PFSK-1 (cell line): Measurements from ENCODE around the gene USP17L25. TPM values are rescaled to one million over a fixed set of nuclear protein-coding genes. Genes with fewer than 3 reads are reported as not detected.
"Not testable (repeated sequence)": the region's sequence is repeated elsewhere in the genome, so short reads cannot be mapped to it uniquely, and the experiment has no call there.

Experiments used
- FOXP2 ChIP-seq: optimal IDR thresholded peaks from 2 replicates; pipeline ENCODE3; 2011; ENCODE audit warnings: borderline replicate concordance, control low read depth, inconsistent platforms; ENCODE audit not compliant: insufficient read depth; ENCODE audit errors: extremely low read length, extremely low read depth
- POLR2AphosphoS5 ChIP-seq: IDR thresholded peaks from 2 replicates; pipeline ENCODE4 v1.6.1; 2012; ENCODE audit warnings: low read depth, mild to moderate bottlenecking, control low read depth, low read length, moderate library complexity
- SIN3A ChIP-seq: IDR thresholded peaks from 2 replicates; pipeline ENCODE4 v1.6.1; 2012; ENCODE audit warnings: mild to moderate bottlenecking, low read length, moderate library complexity, borderline replicate concordance; ENCODE audit not compliant: insufficient read depth
- TAF1 ChIP-seq: IDR thresholded peaks from 2 replicates; pipeline ENCODE4 v1.6.1; 2012; ENCODE audit warnings: low read length, control low read depth, borderline replicate concordance; ENCODE audit not compliant: insufficient read depth
- polyA plus RNA-seq: library from polyadenylated mRNA; unstranded; fragments of >200 nt; gene quantifications from one replicate; pipeline ENCODE4 v1.2.1, GENCODE V29; 2012; ENCODE audit warnings: low read depth, missing spikeins; ENCODE audit not compliant: insufficient read length
- TF ChIP-seq, protein P1 (sequence below), 2 experiments: IDR thresholded peaks; 2 replicates each; pipeline versions ENCODE4 v1.6.1 to v1.8.0; 2011 to 2012; ENCODE audit warnings: low read depth in 2 of 2, low read length in 2 of 2, control low read depth in 1 of 2, inconsistent platforms in 1 of 2, mild to moderate bottlenecking in 1 of 2, moderate library complexity in 1 of 2; ENCODE audit not compliant: insufficient read depth in 1 of 2

The USP17L25 gene, protein sequence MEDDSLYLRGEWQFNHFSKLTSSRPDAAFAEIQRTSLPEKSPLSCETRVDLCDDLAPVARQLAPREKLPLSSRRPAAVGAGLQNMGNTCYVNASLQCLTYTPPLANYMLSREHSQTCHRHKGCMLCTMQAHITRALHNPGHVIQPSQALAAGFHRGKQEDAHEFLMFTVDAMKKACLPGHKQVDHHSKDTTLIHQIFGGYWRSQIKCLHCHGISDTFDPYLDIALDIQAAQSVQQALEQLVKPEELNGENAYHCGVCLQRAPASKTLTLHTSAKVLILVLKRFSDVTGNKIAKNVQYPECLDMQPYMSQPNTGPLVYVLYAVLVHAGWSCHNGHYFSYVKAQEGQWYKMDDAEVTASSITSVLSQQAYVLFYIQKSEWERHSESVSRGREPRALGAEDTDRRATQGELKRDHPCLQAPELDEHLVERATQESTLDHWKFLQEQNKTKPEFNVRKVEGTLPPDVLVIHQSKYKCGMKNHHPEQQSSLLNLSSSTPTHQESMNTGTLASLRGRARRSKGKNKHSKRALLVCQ
- polyA plus RNA-seq, result not detected

DNA sequence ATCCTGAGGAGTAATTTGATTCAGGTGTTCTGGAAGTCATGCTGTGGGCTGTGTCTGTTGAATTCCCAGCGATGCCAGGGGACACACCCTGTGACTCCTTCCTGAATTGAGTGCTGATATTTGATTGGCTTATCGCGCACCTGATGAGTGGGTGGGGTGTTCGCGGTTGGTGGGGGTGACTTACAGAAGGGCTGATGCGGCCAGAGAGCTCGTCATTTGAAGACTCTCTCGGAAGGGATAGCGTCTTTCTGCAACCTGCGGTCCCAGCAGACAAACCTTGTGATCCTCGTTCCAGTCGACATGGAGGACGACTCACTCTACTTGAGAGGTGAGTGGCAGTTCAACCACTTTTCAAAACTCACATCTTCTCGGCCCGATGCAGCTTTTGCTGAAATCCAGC, at the start of gene USP17L25:
TSS of gene USP17L25 (plus strand) at position 301 of the 400 bp plus-strand sequence. CDS start at position 301, 0 bp downstream.
- TF ChIP-seq POLR2AphosphoS5, TAF1: not testable (repeated sequence)
- TF ChIP-seq, protein P1, sequence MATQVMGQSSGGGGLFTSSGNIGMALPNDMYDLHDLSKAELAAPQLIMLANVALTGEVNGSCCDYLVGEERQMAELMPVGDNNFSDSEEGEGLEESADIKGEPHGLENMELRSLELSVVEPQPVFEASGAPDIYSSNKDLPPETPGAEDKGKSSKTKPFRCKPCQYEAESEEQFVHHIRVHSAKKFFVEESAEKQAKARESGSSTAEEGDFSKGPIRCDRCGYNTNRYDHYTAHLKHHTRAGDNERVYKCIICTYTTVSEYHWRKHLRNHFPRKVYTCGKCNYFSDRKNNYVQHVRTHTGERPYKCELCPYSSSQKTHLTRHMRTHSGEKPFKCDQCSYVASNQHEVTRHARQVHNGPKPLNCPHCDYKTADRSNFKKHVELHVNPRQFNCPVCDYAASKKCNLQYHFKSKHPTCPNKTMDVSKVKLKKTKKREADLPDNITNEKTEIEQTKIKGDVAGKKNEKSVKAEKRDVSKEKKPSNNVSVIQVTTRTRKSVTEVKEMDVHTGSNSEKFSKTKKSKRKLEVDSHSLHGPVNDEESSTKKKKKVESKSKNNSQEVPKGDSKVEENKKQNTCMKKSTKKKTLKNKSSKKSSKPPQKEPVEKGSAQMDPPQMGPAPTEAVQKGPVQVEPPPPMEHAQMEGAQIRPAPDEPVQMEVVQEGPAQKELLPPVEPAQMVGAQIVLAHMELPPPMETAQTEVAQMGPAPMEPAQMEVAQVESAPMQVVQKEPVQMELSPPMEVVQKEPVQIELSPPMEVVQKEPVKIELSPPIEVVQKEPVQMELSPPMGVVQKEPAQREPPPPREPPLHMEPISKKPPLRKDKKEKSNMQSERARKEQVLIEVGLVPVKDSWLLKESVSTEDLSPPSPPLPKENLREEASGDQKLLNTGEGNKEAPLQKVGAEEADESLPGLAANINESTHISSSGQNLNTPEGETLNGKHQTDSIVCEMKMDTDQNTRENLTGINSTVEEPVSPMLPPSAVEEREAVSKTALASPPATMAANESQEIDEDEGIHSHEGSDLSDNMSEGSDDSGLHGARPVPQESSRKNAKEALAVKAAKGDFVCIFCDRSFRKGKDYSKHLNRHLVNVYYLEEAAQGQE (IDR thresholded peaks at IDR 0.05; ENCODE audit: insufficient read depth in 1 of 2, low read depth in 2 of 2, low read length in 2 of 2), result not testable (repeated sequence)

DNA sequence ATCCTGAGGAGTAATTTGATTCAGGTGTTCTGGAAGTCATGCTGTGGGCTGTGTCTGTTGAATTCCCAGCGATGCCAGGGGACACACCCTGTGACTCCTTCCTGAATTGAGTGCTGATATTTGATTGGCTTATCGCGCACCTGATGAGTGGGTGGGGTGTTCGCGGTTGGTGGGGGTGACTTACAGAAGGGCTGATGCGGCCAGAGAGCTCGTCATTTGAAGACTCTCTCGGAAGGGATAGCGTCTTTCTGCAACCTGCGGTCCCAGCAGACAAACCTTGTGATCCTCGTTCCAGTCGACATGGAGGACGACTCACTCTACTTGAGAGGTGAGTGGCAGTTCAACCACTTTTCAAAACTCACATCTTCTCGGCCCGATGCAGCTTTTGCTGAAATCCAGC, 4.8 kb upstream of the USP17L25 start, which contains the start of gene USP17L24:
TSS of gene USP17L24 (plus strand) at position 301 of the 400 bp plus-strand sequence. CDS start at position 301, 0 bp downstream.
- TF ChIP-seq, protein P1 (IDR thresholded peaks at IDR 0.05; ENCODE audit: insufficient read depth in 1 of 2, low read depth in 2 of 2, low read length in 2 of 2), result not testable (repeated sequence)
- TF ChIP-seq FOXP2, POLR2AphosphoS5: not testable (repeated sequence)

DNA sequence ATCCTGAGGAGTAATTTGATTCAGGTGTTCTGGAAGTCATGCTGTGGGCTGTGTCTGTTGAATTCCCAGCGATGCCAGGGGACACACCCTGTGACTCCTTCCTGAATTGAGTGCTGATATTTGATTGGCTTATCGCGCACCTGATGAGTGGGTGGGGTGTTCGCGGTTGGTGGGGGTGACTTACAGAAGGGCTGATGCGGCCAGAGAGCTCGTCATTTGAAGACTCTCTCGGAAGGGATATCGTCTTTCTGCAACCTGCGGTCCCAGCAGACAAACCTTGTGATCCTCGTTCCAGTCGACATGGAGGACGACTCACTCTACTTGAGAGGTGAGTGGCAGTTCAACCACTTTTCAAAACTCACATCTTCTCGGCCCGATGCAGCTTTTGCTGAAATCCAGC, 4.6 kb downstream of the USP17L25 start, which contains the start of gene USP17L26:
TSS of gene USP17L26 (plus strand) at position 301 of the 400 bp plus-strand sequence. CDS start at position 301, 0 bp downstream.
- not testable (repeated sequence) for TF ChIP-seq POLR2AphosphoS5, TAF1, SIN3A

DNA sequence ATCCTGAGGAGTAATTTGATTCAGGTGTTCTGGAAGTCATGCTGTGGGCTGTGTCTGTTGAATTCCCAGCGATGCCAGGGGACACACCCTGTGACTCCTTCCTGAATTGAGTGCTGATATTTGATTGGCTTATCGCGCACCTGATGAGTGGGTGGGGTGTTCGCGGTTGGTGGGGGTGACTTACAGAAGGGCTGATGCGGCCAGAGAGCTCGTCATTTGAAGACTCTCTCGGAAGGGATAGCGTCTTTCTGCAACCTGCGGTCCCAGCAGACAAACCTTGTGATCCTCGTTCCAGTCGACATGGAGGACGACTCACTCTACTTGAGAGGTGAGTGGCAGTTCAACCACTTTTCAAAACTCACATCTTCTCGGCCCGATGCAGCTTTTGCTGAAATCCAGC, 9.4 kb downstream of the USP17L25 start, which contains the start of gene USP17L5:
TSS of gene USP17L5 (plus strand) at position 301 of the 400 bp plus-strand sequence. CDS start at position 301, 0 bp downstream.
- TF ChIP-seq FOXP2, TAF1, SIN3A: not testable (repeated sequence)

DNA sequence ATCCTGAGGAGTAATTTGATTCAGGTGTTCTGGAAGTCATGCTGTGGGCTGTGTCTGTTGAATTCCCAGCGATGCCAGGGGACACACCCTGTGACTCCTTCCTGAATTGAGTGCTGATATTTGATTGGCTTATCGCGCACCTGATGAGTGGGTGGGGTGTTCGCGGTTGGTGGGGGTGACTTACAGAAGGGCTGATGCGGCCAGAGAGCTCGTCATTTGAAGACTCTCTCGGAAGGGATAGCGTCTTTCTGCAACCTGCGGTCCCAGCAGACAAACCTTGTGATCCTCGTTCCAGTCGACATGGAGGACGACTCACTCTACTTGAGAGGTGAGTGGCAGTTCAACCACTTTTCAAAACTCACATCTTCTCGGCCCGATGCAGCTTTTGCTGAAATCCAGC, 14.1 kb downstream of the USP17L25 start, which contains the start of gene USP17L27:
TSS of gene USP17L27 (plus strand) at position 301 of the 400 bp plus-strand sequence. CDS start at position 301, 0 bp downstream.
- not testable (repeated sequence) for TF ChIP-seq FOXP2, SIN3A, TAF1

DNA sequence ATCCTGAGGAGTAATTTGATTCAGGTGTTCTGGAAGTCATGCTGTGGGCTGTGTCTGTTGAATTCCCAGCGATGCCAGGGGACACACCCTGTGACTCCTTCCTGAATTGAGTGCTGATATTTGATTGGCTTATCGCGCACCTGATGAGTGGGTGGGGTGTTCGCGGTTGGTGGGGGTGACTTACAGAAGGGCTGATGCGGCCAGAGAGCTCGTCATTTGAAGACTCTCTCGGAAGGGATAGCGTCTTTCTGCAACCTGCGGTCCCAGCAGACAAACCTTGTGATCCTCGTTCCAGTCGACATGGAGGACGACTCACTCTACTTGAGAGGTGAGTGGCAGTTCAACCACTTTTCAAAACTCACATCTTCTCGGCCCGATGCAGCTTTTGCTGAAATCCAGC, 18.9 kb downstream of the USP17L25 start, which contains the start of gene USP17L28:
TSS of gene USP17L28 (plus strand) at position 301 of the 400 bp plus-strand sequence. CDS start at position 301, 0 bp downstream.
- not testable (repeated sequence) for TF ChIP-seq FOXP2, SIN3A
- TF ChIP-seq, protein P1 (IDR thresholded peaks at IDR 0.05; ENCODE audit: insufficient read depth in 1 of 2, low read depth in 2 of 2, low read length in 2 of 2), result not testable (repeated sequence)
